ENCODE data around the gene MAP3K20. TPM values are rescaled to one million over a fixed set of nuclear protein-coding genes. Genes with fewer than 3 reads are reported as not detected.
A peak's percentile ranks its signal among the peaks of the same experiment; 100 is the strongest.

The MAP3K20 gene
- total RNA-seq, 3 donors from 2014 or later, result 34.8 to 67.0 (median 42.9) TPM

GRCh38 chr2:173086518-173087213 is 11.0 kb downstream of the MAP3K20 start:
- no peak for DNase-seq (ENCODE audit: low spot score in 2 of 2)
- no peaks in the 10 kb centered on the region for H3K9me3 ChIP-seq
- H3K27me3 ChIP-seq, result no peaks in the 10 kb centered on the region
- peak overlapping the region; percentile 49 to 54 for H3K27ac ChIP-seq
- no peak for TF ChIP-seq POLR2AphosphoS5 (IDR thresholded peaks at IDR 0.05)
- TF ChIP-seq, protein P1, sequence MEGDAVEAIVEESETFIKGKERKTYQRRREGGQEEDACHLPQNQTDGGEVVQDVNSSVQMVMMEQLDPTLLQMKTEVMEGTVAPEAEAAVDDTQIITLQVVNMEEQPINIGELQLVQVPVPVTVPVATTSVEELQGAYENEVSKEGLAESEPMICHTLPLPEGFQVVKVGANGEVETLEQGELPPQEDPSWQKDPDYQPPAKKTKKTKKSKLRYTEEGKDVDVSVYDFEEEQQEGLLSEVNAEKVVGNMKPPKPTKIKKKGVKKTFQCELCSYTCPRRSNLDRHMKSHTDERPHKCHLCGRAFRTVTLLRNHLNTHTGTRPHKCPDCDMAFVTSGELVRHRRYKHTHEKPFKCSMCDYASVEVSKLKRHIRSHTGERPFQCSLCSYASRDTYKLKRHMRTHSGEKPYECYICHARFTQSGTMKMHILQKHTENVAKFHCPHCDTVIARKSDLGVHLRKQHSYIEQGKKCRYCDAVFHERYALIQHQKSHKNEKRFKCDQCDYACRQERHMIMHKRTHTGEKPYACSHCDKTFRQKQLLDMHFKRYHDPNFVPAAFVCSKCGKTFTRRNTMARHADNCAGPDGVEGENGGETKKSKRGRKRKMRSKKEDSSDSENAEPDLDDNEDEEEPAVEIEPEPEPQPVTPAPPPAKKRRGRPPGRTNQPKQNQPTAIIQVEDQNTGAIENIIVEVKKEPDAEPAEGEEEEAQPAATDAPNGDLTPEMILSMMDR (IDR thresholded peaks at IDR 0.05), result no peak
- no peak for TF ChIP-seq POLR2A (IDR thresholded peaks at IDR 0.05)
- H3K4me3 ChIP-seq, result no peak overlapping the region
- H3K36me3 ChIP-seq, result no peaks in the 10 kb centered on the region
- intact Hi-C loops (cut with DNase I; ENCODE audit: low total_unique reads), result no loop called here
- peaks cover 0 to 4% of the 10 kb centered on the region in 2 donors for H3K4me1 ChIP-seq

- Histone ChIP-seq H3K4me3 (no peak overlapping the region), H3K27ac (peak overlapping the region; percentile 49 to 54), H3K27me3 (no peaks in the 10 kb centered on the region), H3K9me3 (no peaks in the 10 kb centered on the region), H3K4me1 (peaks cover 0 to 4% of the 10 kb centered on the region in 2 donors), H3K36me3 (no peaks in the 10 kb centered on the region)
- TF ChIP-seq, protein P1 (IDR thresholded peaks at IDR 0.05), result no peak
- TF ChIP-seq POLR2AphosphoS5 (IDR thresholded peaks at IDR 0.05) (no peak), POLR2A (IDR thresholded peaks at IDR 0.05) (no peak)
- intact Hi-C loops (cut with DNase I; ENCODE audit: low total_unique reads), result no loop called here
- no peak for DNase-seq (ENCODE audit: low spot score in 2 of 2)
Observed at GRCh38 chr2:173087214-173087581, 11.6 kb downstream of the MAP3K20 start.

GRCh38 chr2:173087793-173088496 is 12.3 kb downstream of the MAP3K20 start:
- H3K4me1 ChIP-seq, result peaks cover 0 to 4% of the 10 kb centered on the region in 2 donors

DNA sequence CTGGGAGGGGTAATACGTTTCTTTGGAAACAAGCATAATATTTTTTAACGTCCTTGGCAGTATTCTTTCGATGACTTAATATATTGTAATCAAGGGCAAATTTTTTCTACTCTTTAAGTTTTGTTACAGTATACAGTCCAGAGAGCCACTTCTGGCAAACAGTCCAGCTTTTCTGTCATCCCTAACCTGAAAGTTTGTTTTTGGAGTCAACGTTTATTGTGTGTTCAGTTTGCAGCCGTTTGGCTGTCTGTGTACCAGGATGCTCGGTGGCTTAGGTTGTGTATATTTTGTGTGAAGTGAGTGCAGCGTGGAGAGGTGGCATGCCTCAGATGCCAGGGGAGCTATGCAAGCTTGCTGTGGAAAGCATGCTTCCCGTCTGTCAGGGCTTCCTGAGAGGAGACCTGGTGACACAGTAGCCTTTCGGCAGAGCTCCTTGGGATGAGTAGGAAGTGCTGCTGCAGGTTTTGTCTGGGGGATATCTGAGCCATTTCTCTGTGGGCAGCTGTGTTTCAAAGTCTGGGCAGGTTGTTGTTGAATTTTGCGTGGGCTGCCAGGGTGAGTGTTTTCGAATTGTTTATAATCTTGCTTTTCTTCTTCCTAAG is 14.7 kb downstream of the MAP3K20 start:
- peaks cover 0 to 4% of the 10 kb centered on the region in 2 donors for H3K4me1 ChIP-seq
- intact Hi-C loops (cut with DNase I; ENCODE audit: low total_unique reads), result no loop called here
- no peaks in the 10 kb centered on the region for H3K27me3 ChIP-seq
- TF ChIP-seq POLR2AphosphoS5 (IDR thresholded peaks at IDR 0.05) (no peak), POLR2A (IDR thresholded peaks at IDR 0.05) (no peak)
- TF ChIP-seq, protein P1 (IDR thresholded peaks at IDR 0.05), result no peak
- DNase-seq (ENCODE audit: low spot score in 2 of 2), result no peak
- no peaks in the 10 kb centered on the region for H3K9me3 ChIP-seq
- H3K4me3 ChIP-seq, result no peak overlapping the region
- no peaks in the 10 kb centered on the region for H3K36me3 ChIP-seq
- H3K27ac ChIP-seq, result peak overlapping the region; percentile 4 to 50

More at GRCh38 chr2:173087793-173088496, 12.3 kb downstream of the MAP3K20 start:
- Histone ChIP-seq H3K36me3 (no peaks in the 10 kb centered on the region), H3K27me3 (no peaks in the 10 kb centered on the region), H3K9me3 (no peaks in the 10 kb centered on the region), H3K4me3 (no peak overlapping the region), H3K27ac (no peak overlapping the region)
- no peak for TF ChIP-seq POLR2A (IDR thresholded peaks at IDR 0.05)
- no peak for TF ChIP-seq POLR2AphosphoS5 (IDR thresholded peaks at IDR 0.05)
- TF ChIP-seq, protein P1 (IDR thresholded peaks at IDR 0.05), result no peak
- no peak for DNase-seq (ENCODE audit: low spot score in 2 of 2)
- intact Hi-C loops (cut with DNase I; ENCODE audit: low total_unique reads), result no loop called here
